Measurements from ENCODE around the gene SLC22A7.

- TF ChIP-seq CTCF (IDR thresholded peaks at IDR 0.05): no peak
- TF ChIP-seq POLR2A (IDR thresholded peaks at IDR 0.05): no peak
Observed at GRCh38 chr6:43335469-43335868, 37.4 kb downstream of the SLC22A7 start.

All from testis (tissue), 2 donors.